Measurements from ENCODE around the gene LEFTY1.
"Not testable (repeated sequence)": the region's sequence is repeated elsewhere in the genome, so short reads cannot be mapped to it uniquely, and the experiment has no call there.

Gene LEFTY1

DNA sequence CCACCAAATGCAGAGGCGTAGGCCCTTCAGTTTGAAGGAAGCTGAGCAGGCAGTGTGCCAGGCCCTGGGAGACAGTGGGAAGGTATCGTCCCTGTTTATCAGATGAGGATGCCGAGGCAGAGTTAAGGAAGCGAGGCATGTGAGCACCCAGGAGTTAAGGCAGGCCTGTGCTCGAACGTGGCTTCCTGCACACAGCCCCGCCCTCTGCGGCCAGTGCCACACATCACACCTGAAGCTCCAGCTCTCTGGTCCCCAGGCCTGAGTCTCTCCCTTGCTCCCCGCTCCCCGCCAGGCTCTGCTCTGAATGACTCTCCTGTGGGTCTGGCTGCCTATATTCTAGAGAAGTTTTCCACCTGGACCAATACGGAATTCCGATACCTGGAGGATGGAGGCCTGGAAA lies 46.9 kb downstream of the LEFTY1 start:
- no peak for DNase-seq (ENCODE audit: insufficient read length, low spot score)
- FAIRE-seq: no peak
- TF ChIP-seq, protein P1, sequence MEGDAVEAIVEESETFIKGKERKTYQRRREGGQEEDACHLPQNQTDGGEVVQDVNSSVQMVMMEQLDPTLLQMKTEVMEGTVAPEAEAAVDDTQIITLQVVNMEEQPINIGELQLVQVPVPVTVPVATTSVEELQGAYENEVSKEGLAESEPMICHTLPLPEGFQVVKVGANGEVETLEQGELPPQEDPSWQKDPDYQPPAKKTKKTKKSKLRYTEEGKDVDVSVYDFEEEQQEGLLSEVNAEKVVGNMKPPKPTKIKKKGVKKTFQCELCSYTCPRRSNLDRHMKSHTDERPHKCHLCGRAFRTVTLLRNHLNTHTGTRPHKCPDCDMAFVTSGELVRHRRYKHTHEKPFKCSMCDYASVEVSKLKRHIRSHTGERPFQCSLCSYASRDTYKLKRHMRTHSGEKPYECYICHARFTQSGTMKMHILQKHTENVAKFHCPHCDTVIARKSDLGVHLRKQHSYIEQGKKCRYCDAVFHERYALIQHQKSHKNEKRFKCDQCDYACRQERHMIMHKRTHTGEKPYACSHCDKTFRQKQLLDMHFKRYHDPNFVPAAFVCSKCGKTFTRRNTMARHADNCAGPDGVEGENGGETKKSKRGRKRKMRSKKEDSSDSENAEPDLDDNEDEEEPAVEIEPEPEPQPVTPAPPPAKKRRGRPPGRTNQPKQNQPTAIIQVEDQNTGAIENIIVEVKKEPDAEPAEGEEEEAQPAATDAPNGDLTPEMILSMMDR (IDR thresholded peaks at IDR 0.05; ENCODE audit: insufficient read depth, missing control alignments): no peak

DNA sequence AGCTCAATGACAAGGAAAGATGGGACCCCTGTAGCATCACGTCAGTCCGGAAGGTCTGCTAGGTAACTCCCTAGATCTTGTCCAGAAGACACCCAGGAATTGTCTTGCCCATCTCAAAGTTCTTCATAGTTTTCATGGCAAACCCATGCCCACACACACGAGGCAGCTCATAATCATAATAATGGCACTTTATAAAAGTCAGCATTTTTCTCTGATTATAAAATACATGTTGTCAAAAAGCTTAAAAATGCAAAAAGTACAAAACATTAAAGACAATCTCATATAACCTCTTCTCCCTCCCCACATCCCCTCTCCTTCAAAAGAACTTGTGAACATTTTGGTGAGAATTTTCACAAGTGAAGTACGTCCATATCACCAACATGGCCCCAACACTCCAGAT lies 48.2 kb downstream of the LEFTY1 start:
- no peak for DNase-seq (ENCODE audit: insufficient read length, low spot score)
- FAIRE-seq: no peak

DNA sequence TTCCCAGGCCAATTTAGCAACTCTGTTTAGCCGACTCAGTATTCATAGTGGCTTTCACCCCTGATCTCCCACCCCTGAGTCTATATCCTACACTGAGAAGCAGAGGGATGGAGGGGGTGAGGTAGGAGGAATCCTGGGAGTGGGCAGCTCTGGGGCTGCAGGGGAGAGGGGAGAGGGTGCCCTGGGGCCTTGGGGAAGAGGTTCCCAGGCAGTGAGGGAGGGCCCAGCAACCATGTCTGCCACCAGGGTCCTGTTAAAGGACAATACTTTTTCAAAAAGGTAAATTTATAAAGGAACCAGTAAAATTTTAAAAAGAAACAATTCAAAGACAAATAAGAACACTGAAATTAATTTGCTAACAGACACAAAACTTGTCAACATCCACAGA lies 48.7 kb downstream of the LEFTY1 start:
- TF ChIP-seq, protein P1 (IDR thresholded peaks at IDR 0.05; ENCODE audit: insufficient read depth, missing control alignments): no peak
- DNase-seq (ENCODE audit: insufficient read length, low spot score) (no peak), FAIRE-seq (no peak)

More for the DNA sequence above, 48.2 kb downstream of the LEFTY1 start:
- TF ChIP-seq, protein P1 (IDR thresholded peaks at IDR 0.05; ENCODE audit: insufficient read depth, missing control alignments): no peak

DNA sequence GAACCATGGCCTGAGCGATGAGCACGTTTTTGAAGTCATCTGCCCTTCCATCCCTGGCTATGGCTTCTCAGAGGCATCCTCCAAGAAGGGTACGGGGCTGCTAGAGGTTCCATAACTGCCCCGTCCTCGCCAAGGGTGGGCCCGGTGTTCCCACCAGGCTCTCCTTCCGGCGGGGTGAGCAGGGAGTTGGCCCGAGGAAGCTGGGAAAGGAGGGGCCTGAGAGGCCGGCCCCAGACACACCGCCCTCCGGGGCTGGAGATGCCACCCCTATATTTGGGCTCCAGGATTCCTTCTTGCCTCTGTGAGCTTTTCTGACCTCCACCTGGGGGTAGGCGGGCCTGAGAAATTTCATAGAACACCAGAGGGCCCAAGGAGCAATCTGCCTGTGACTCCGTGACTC lies 50.2 kb downstream of the LEFTY1 start:
- TF ChIP-seq, protein P1 (IDR thresholded peaks at IDR 0.05; ENCODE audit: insufficient read depth, missing control alignments): no peak
- no peak for FAIRE-seq
- DNase-seq (ENCODE audit: insufficient read length, low spot score): no peak

DNA sequence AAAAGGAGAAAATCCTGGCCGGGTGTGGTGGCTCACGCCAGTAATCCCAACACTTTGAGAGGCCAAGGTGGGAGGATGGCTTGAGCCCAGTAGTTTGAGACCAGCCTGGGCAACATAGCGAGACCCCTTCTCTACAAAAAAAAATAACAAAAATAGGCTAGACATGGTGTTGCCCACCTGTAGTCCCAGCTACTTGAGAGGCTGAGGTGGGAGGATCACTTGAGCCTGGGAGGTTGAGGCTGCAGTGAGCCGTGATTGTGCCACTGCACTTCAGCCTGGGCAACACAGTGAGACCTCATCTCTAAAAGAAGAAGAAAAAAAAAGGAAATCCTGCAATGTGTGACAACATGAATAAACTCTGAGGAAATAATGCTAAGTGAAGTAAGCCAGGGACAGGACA lies 52.6 kb downstream of the LEFTY1 start:
- not testable (repeated sequence) for FAIRE-seq; DNase-seq (ENCODE audit: insufficient read length, low spot score)
